MM.1S (cell line): ENCODE data around the gene ASPSCR1.

ENCODE experiments used
- DNase-seq: peaks from one replicate; pipeline ENCODE4 v3.0.0-alpha.2; 2015
- H2AFZ ChIP-seq: fragments of 300-600 bp; sonication (generic); 2 replicates; pipeline ENCODE4 v1.6.0; 2016; ENCODE audit warnings: antibody characterized with exemption, low read length
- H3F3A ChIP-seq: fragments of 300-600 bp; sonication (generic); 2 replicates; pipeline ENCODE4 v1.6.1; 2016; ENCODE audit warnings: mild to moderate bottlenecking, antibody characterized with exemption, low read length, moderate library complexity, mixed read lengths; ENCODE audit not compliant: insufficient read depth
- H3K27ac ChIP-seq: fragments of 300-600 bp; sonication (generic); 2 replicates; pipeline ENCODE4 v1.5.1; 2016; ENCODE audit warnings: mild to moderate bottlenecking, low read length
- H3K27me3 ChIP-seq: fragments of 300-600 bp; sonication (generic); replicated peaks from 2 replicates; pipeline ENCODE4 v1.6.0; 2016; ENCODE audit warnings: low read length; ENCODE audit not compliant: insufficient read depth
- H3K36me3 ChIP-seq: fragments of 300-600 bp; sonication (generic); replicated peaks from 2 replicates; pipeline ENCODE4 v1.6.1; 2016; ENCODE audit warnings: mild to moderate bottlenecking, low read length, mixed read lengths; ENCODE audit not compliant: insufficient read depth
- H3K4me1 ChIP-seq: fragments of 300-600 bp; sonication (generic); 2 replicates; pipeline ENCODE4 v1.6.1; 2016; ENCODE audit warnings: low read length, mixed read lengths
- H3K4me2 ChIP-seq: fragments of 300-600 bp; sonication (generic); 2 replicates; pipeline ENCODE4 v1.6.0; 2016; ENCODE audit warnings: low read depth, low read length
- H3K4me3 ChIP-seq: fragments of 300-600 bp; sonication (generic); 2 replicates; pipeline ENCODE4 v1.5.1; 2016; ENCODE audit warnings: low read length, mixed read lengths
- H3K79me2 ChIP-seq: fragments of 300-600 bp; sonication (generic); 2 replicates; pipeline ENCODE4 v1.6.1; 2016; ENCODE audit warnings: mixed run types, low read length, mixed read lengths
- H3K9ac ChIP-seq: fragments of 300-600 bp; sonication (generic); 2 replicates; pipeline ENCODE4 v1.6.1; 2016; ENCODE audit warnings: low read length, mixed read lengths
- H3K9me2 ChIP-seq: fragments of 300-600 bp; sonication (generic); replicated peaks from 2 replicates; pipeline ENCODE4 v1.6.1; 2016; ENCODE audit warnings: mild to moderate bottlenecking, low read length, mixed read lengths; ENCODE audit not compliant: insufficient read depth
- H3K9me3 ChIP-seq: fragments of 300-600 bp; sonication (generic); replicated peaks from 2 replicates; pipeline ENCODE4 v1.6.1; 2016; ENCODE audit warnings: mild to moderate bottlenecking, low read length, mixed read lengths; ENCODE audit not compliant: insufficient read depth
- H4K20me1 ChIP-seq: fragments of 300-600 bp; sonication (generic); 2 replicates; pipeline ENCODE4 v1.6.1; 2016; ENCODE audit warnings: mild to moderate bottlenecking, low read length, moderate library complexity, mixed read lengths; ENCODE audit not compliant: insufficient read depth
- CTCF ChIP-seq: fragments of 300-600 bp; sonication (generic); IDR thresholded peaks from 2 replicates; pipeline ENCODE4 v1.5.1; 2016; ENCODE audit warnings: antibody characterized with exemption, low read length, mixed read lengths
- EZH2 ChIP-seq: fragments of 300-600 bp; sonication (generic); optimal IDR thresholded peaks from 2 replicates; pipeline ENCODE3; 2017; ENCODE audit warnings: low read depth, mild to moderate bottlenecking, antibody characterized with exemption, low read length, mixed read lengths
- EZH2phosphoT487 ChIP-seq: fragments of 300-600 bp; sonication (generic); IDR thresholded peaks from 2 replicates; pipeline ENCODE4 v1.6.1; 2018; ENCODE audit warnings: antibody characterized with exemption, low read length

Gene ASPSCR1

GRCh38 chr17:82012640-82013295 lies 35.3 kb downstream of the ASPSCR1 start:
- Histone ChIP-seq H3K36me3 (no peaks in the 10 kb centered on the region), H3K27ac (no peak overlapping the region), H4K20me1 (no peaks in the 10 kb centered on the region), H2AFZ (no peak overlapping the region), H3K4me2 (no peak overlapping the region), H3K9ac (no peak overlapping the region), H3K27me3 (no peaks in the 10 kb centered on the region), H3K4me3 (no peak overlapping the region), H3K9me3 (no peaks in the 10 kb centered on the region), H3F3A (no peaks in the 10 kb centered on the region), H3K9me2 (no peaks in the 10 kb centered on the region), H3K79me2 (no peaks in the 10 kb centered on the region), H3K4me1 (no peaks in the 10 kb centered on the region)
- no peak for DNase-seq
- TF ChIP-seq EZH2phosphoT487: no peak
- TF ChIP-seq CTCF: no peak
- no peak for TF ChIP-seq EZH2

GRCh38 chr17:82013341-82013740 lies 35.9 kb downstream of the ASPSCR1 start:
- no peak overlapping the region for H3K4me2 ChIP-seq
- no peaks in the 10 kb centered on the region for H4K20me1 ChIP-seq
- no peak overlapping the region for H2AFZ ChIP-seq
- H3K9me3 ChIP-seq: no peaks in the 10 kb centered on the region
- H3K79me2 ChIP-seq: no peaks in the 10 kb centered on the region
- H3K27me3 ChIP-seq: no peaks in the 10 kb centered on the region
- H3K9me2 ChIP-seq: no peaks in the 10 kb centered on the region
- H3K36me3 ChIP-seq: no peaks in the 10 kb centered on the region
- no peak overlapping the region for H3K9ac ChIP-seq
- no peak overlapping the region for H3K4me3 ChIP-seq
- no peak overlapping the region for H3K27ac ChIP-seq
- H3F3A ChIP-seq: no peaks in the 10 kb centered on the region
- no peak for DNase-seq
- H3K4me1 ChIP-seq: no peaks in the 10 kb centered on the region
- no peak for TF ChIP-seq EZH2phosphoT487
- TF ChIP-seq CTCF: no peak
- no peak for TF ChIP-seq EZH2

GRCh38 chr17:82013772-82014321 lies 36.4 kb downstream of the ASPSCR1 start:
- H3F3A ChIP-seq: no peaks in the 10 kb centered on the region
- no peak for DNase-seq
- no peaks in the 10 kb centered on the region for H3K9me2 ChIP-seq
- no peaks in the 10 kb centered on the region for H3K79me2 ChIP-seq
- H3K27me3 ChIP-seq: no peaks in the 10 kb centered on the region
- H3K4me1 ChIP-seq: no peaks in the 10 kb centered on the region
- no peak overlapping the region for H3K4me2 ChIP-seq
- no peaks in the 10 kb centered on the region for H4K20me1 ChIP-seq
- no peak overlapping the region for H2AFZ ChIP-seq
- H3K9ac ChIP-seq: no peak overlapping the region
- no peak overlapping the region for H3K4me3 ChIP-seq
- no peak overlapping the region for H3K27ac ChIP-seq
- TF ChIP-seq CTCF (no peak), EZH2phosphoT487 (no peak), EZH2 (no peak)
- H3K9me3 ChIP-seq: no peaks in the 10 kb centered on the region
- no peaks in the 10 kb centered on the region for H3K36me3 ChIP-seq
